Large intestine (tissue), 3 donors: Measurements from ENCODE around the gene SS18L1. TPM values are rescaled to one million over a fixed set of nuclear protein-coding genes. Genes with fewer than 3 reads are reported as not detected.

Source experiments
- DNase-seq, 2 donors: peaks; one replicate each; pipeline versions ENCODE4 v3.0.0 to v3.0.0-alpha.2; 2013
- H3K27ac ChIP-seq: one replicate; pipeline ENCODE4 v1.5.1; 2013; ENCODE audit warnings: low read length
- H3K27me3 ChIP-seq: 2 replicates; pipeline ENCODE4 v1.6.1; 2013; ENCODE audit warnings: low read length; ENCODE audit not compliant: control insufficient read depth, insufficient read depth
- H3K36me3 ChIP-seq: 2 replicates; pipeline ENCODE4 v1.6.1; 2013; ENCODE audit warnings: low read length; ENCODE audit not compliant: control insufficient read depth, insufficient read depth
- H3K4me1 ChIP-seq: one replicate; pipeline ENCODE4 v1.6.1; 2013; ENCODE audit warnings: low read length; ENCODE audit not compliant: control insufficient read depth, insufficient read depth
- H3K4me3 ChIP-seq: one replicate; pipeline ENCODE4 v1.5.1; 2013; ENCODE audit warnings: low read length
- H3K9me3 ChIP-seq: one replicate; pipeline ENCODE4 v1.6.1; 2013; ENCODE audit warnings: mild to moderate bottlenecking, low read depth, low read length, moderate library complexity; ENCODE audit not compliant: control insufficient read depth
- WGBS: methylation state at CpG from one replicate; pipeline ENCODE4 v1.1.5; 2013; ENCODE audit warnings: low lambda C conversion rate; ENCODE audit not compliant: insufficient coverage; 5-methylcytosine and 5-hydroxymethylcytosine counted together
- polyA plus RNA-seq: library from polyadenylated mRNA; unstranded; fragments of 120-200 nt; gene quantifications from one replicate; pipeline ENCODE4 v1.2.1, GENCODE V29; 2013

SS18L1 gene
- polyA plus RNA-seq, 1 donor: 18.2 TPM

GRCh38 chr20:62171245-62171644, 27.7 kb downstream of the SS18L1 start:
- no CpG with 5 or more reads among the region's 8 CpGs for WGBS
- Histone ChIP-seq H3K27ac (no peak overlapping the region), H3K9me3 (no peaks in the 10 kb centered on the region), H3K4me3 (no peak overlapping the region), H3K27me3 (no peaks in the 10 kb centered on the region), H3K36me3 (peaks cover 47% of the 10 kb centered on the region), H3K4me1 (no peaks in the 10 kb centered on the region)
- DNase-seq: no peak

DNA sequence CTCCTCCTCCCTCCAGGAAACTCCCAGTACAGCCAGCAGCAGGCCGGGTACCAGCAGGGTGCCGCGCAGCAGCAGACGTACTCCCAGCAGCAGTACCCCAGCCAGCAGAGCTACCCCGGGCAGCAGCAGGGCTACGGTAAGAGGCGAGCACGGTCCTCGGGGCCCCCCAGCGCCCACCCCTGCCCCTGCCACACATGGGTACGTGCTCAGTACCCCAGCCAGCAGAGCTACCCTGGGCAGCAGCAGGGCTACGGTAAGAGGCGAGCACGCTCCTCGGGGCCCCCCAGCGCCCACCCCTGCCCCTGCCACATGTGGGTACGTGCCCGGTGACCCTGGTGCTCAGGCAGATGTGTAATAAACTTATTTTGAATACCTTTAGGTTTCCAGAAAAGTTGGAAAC, 29.1 kb downstream of the SS18L1 start:
- H3K27ac ChIP-seq: no peak overlapping the region
- H3K27me3 ChIP-seq: no peaks in the 10 kb centered on the region
- no CpG with 5 or more reads among the region's 18 CpGs for WGBS
- no peak for DNase-seq
- H3K4me1 ChIP-seq: no peaks in the 10 kb centered on the region
- H3K36me3 ChIP-seq: peaks cover 44% of the 10 kb centered on the region
- no peaks in the 10 kb centered on the region for H3K9me3 ChIP-seq
- no peak overlapping the region for H3K4me3 ChIP-seq

DNA sequence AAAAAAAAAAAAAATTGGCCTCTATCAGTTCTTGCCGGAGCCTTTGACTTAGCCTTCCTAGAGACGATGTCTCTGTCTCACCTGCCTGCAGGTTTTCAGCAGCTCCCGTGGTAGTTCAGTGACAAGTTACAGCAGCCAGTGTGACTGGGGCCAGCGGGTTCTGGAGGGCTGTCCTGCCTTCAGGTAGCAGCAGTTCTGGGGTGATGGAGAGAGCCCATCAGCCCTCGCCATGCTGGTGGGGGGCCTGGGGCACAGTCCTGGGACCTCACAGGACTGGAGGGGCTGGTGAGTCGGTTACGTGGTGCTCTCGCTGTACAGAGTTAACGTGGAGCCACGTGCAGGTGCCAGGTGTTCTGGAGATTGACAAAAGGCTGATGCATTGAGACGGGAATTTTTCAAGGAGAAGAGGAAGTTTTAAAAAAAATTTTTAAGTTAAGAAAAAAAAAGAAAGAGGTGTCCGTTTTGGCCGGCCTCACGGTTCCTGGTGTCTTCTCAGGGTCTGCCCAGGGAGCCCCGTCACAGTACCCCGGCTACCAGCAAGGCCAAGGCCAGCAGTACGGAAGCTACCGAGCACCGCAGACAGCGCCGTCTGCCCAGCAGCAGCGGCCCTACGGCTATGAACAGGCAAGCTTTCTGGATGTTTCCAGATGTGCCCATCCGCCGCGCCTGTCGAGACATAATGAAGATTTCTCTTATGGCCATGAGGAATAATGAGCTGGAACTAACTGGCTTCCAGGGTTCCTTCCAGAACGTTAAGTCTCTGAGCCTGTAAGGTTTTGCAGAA, 30.6 kb downstream of the SS18L1 start:
- no peak overlapping the region for H3K27ac ChIP-seq
- no peaks in the 10 kb centered on the region for H3K9me3 ChIP-seq
- no peaks in the 10 kb centered on the region for H3K27me3 ChIP-seq
- no peak for DNase-seq
- H3K36me3 ChIP-seq: peaks cover 39% of the 10 kb centered on the region
- no peak overlapping the region for H3K4me3 ChIP-seq
- 100% methylated on average over 1 of the region's 28 CpGs for WGBS
- H3K4me1 ChIP-seq: no peaks in the 10 kb centered on the region

DNA sequence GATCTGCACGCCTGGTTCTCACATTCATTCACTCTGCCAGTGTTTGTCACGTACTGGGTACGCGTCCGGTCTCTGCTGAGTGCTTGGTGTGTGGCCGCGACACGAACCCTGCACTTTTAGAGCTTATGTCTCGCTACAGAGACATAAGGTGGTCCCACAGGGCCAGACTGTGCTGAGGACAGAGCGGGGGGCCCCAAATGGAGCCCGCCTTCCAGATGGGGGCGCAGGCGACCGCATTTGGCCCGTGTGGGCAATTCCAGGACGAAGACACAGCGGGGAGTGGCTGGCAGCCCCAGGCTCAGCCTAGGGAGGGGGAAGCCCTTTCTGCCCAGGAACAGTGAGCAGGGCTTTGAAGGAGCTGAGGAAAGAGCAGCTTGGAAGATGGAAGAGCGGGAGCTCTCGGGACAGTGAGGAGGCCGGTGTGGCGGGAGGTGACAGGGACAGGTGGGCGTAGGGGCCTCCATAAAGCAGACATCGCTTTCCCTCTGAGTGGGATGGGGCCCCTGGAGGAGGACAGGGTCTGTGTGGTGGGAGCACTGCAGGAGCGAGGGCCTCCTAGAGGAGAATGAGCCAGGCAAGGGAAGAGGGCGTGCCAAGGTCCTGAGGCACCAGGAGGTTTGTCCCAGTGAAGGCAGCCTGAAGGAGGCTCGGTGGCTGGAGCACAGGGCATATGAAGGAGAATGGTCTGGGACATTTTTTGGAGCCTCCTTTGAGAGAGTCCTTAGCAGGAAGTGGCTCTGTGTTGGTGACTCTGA, 31.5 kb downstream of the SS18L1 start:
- no peak overlapping the region for H3K4me3 ChIP-seq
- no peaks in the 10 kb centered on the region for H3K27me3 ChIP-seq
- H3K9me3 ChIP-seq: no peaks in the 10 kb centered on the region
- H3K27ac ChIP-seq: no peak overlapping the region
- no peak for DNase-seq
- H3K36me3 ChIP-seq: peaks cover 43% of the 10 kb centered on the region
- WGBS: no CpG with 5 or more reads among the region's 26 CpGs
- H3K4me1 ChIP-seq: no peaks in the 10 kb centered on the region

DNA sequence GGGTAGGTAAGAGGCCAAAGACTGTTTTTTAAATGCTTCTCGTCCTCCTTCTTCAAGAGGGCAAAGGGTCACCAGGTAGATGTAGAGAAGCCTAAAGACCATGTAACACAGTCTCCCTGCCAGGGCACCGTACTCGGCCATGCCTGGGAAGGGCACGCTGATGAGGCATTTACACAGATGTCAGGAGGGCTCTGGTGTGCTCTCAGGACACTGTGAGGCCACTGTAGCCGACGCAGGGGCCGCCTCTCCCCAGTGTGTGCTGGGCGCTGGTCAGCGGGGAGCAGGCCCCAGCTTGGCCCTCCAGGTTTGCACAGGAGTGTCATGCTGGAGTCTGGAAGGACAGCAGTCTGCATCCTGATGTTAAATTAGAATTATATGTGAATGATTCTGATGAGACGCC, 32.1 kb downstream of the SS18L1 start:
- no peak for DNase-seq
- no CpG with 5 or more reads among the region's 10 CpGs for WGBS

GRCh38 chr20:62176866-62177265, 33.3 kb downstream of the SS18L1 start:
- no peak overlapping the region for H3K4me3 ChIP-seq
- WGBS: 80% methylated on average over 1 of the region's 15 CpGs
- no peak for DNase-seq
- H3K36me3 ChIP-seq: peaks cover 43% of the 10 kb centered on the region
- no peaks in the 10 kb centered on the region for H3K4me1 ChIP-seq
- no peak overlapping the region for H3K27ac ChIP-seq
- H3K27me3 ChIP-seq: no peaks in the 10 kb centered on the region
- no peaks in the 10 kb centered on the region for H3K9me3 ChIP-seq

More for the DNA sequence above, 32.1 kb downstream of the SS18L1 start:
- H3K27me3 ChIP-seq: no peaks in the 10 kb centered on the region
- H3K9me3 ChIP-seq: no peaks in the 10 kb centered on the region
- no peaks in the 10 kb centered on the region for H3K4me1 ChIP-seq
- no peak overlapping the region for H3K27ac ChIP-seq
- H3K36me3 ChIP-seq: peaks cover 43% of the 10 kb centered on the region
- no peak overlapping the region for H3K4me3 ChIP-seq

- Histone ChIP-seq H3K27me3 (no peaks in the 10 kb centered on the region), H3K4me1 (no peaks in the 10 kb centered on the region), H3K9me3 (no peaks in the 10 kb centered on the region), H3K27ac (no peak overlapping the region), H3K36me3 (peaks cover 43% of the 10 kb centered on the region), H3K4me3 (no peak overlapping the region)
- WGBS: 92% methylated on average over 2 of the region's 9 CpGs
- no peak for DNase-seq
Measured at GRCh38 chr20:62177307-62177706, 33.7 kb downstream of the SS18L1 start.

GRCh38 chr20:62178316-62179161, 35.0 kb downstream of the SS18L1 start:
- 100% methylated on average over 2 of the region's 19 CpGs for WGBS
- no peaks in the 10 kb centered on the region for H3K9me3 ChIP-seq
- H3K36me3 ChIP-seq: peaks cover 36% of the 10 kb centered on the region
- DNase-seq: no peak
- no peaks in the 10 kb centered on the region for H3K27me3 ChIP-seq
- H3K27ac ChIP-seq: no peak overlapping the region
- no peak overlapping the region for H3K4me3 ChIP-seq
- H3K4me1 ChIP-seq: no peaks in the 10 kb centered on the region

GRCh38 chr20:62179162-62179504, 35.6 kb downstream of the SS18L1 start:
- no peak overlapping the region for H3K27ac ChIP-seq
- H3K36me3 ChIP-seq: peaks cover 33% of the 10 kb centered on the region
- no peak overlapping the region for H3K4me3 ChIP-seq
- DNase-seq: no peak
- H3K9me3 ChIP-seq: no peaks in the 10 kb centered on the region
- H3K27me3 ChIP-seq: no peaks in the 10 kb centered on the region
- 100% methylated on average over 1 of the region's 14 CpGs for WGBS
- no peaks in the 10 kb centered on the region for H3K4me1 ChIP-seq

- H3K4me1 ChIP-seq: no peaks in the 10 kb centered on the region
- no peaks in the 10 kb centered on the region for H3K9me3 ChIP-seq
- no peak for DNase-seq
- no peak overlapping the region for H3K27ac ChIP-seq
- no CpG with 5 or more reads among the region's 2 CpGs for WGBS
- peak overlapping the region; percentile 84 for H3K4me3 ChIP-seq
- peaks cover 16% of the 10 kb centered on the region for H3K36me3 ChIP-seq
- no peaks in the 10 kb centered on the region for H3K27me3 ChIP-seq
Measured at GRCh38 chr20:62181808-62182207, 38.2 kb downstream of the SS18L1 start.
